Liver (tissue), 9 donors: ENCODE results near the gene PROZ. TPM values are rescaled to one million over a fixed set of nuclear protein-coding genes. Genes with fewer than 3 reads are reported as not detected.

Experiments used
- DNase-seq: peaks from one replicate; pipeline ENCODE4 v3.0.0-alpha.2; 2017; ENCODE audit warnings: low spot score
- H3K27ac ChIP-seq, 2 donors: one replicate each; pipeline ENCODE4 v1.7.0; 2013; ENCODE audit warnings: inconsistent platforms in 2 of 2, low read length in 2 of 2, control low read depth in 1 of 2, low read depth in 1 of 2, mild to moderate bottlenecking in 1 of 2
- H3K27me3 ChIP-seq, 4 donors: one replicate each; pipeline versions ENCODE4 v1.6.1 to v1.7.0; 2013; ENCODE audit warnings: low read length in 3 of 4, inconsistent platforms in 1 of 4, mild to moderate bottlenecking in 1 of 4, moderate library complexity in 1 of 4; ENCODE audit not compliant: control insufficient read depth in 4 of 4, insufficient read depth in 4 of 4
- H3K36me3 ChIP-seq, 4 donors: one replicate each; pipeline versions ENCODE4 v1.6.1 to v1.7.0; 2013; ENCODE audit warnings: low read length in 3 of 4, mild to moderate bottlenecking in 3 of 4, low read depth in 1 of 4, moderate library complexity in 1 of 4; ENCODE audit not compliant: control insufficient read depth in 4 of 4, insufficient read depth in 3 of 4
- H3K4me1 ChIP-seq, 4 donors: one replicate each; pipeline versions ENCODE4 v1.6.1 to v1.7.0; 2013; ENCODE audit warnings: low read length in 3 of 4, mild to moderate bottlenecking in 3 of 4, moderate library complexity in 1 of 4; ENCODE audit not compliant: control insufficient read depth in 4 of 4, insufficient read depth in 4 of 4
- H3K4me3 ChIP-seq, 3 donors: one replicate each; pipeline versions ENCODE4 v1.6.1 to v1.7.0; 2013; ENCODE audit warnings: low read length in 3 of 3, control low read depth in 1 of 3, low read depth in 1 of 3, mild to moderate bottlenecking in 1 of 3
- H3K9ac ChIP-seq, 2 donors: one replicate each; pipeline ENCODE4 v1.7.0; 2013; ENCODE audit warnings: low read length in 2 of 2, mild to moderate bottlenecking in 2 of 2, moderate library complexity in 2 of 2, control low read depth in 1 of 2, low read depth in 1 of 2
- H3K9me3 ChIP-seq, 4 donors: one replicate each; pipeline versions ENCODE4 v1.6.1 to v1.7.0; 2013; ENCODE audit warnings: low read length in 3 of 4; ENCODE audit not compliant: control insufficient read depth in 4 of 4
- ATF3 ChIP-seq: IDR thresholded peaks from 2 replicates; pipeline ENCODE4 v1.6.1; 2016; ENCODE audit warnings: antibody characterized with exemption
- EGR1 ChIP-seq, 2 donors: IDR thresholded peaks; 2 replicates each; pipeline ENCODE4 v1.6.1; 2016 to 2018; ENCODE audit warnings: antibody characterized with exemption in 2 of 2, low read depth in 2 of 2
- FOXA1 ChIP-seq: IDR thresholded peaks from 2 replicates; pipeline ENCODE4 v1.6.1; 2016; ENCODE audit warnings: antibody characterized with exemption
- FOXA2 ChIP-seq: IDR thresholded peaks from 2 replicates; pipeline ENCODE4 v1.6.1; 2016; ENCODE audit warnings: antibody characterized with exemption
- GABPA ChIP-seq, 2 donors: IDR thresholded peaks in 1 of 2; conservative IDR thresholded peaks in 1 of 2; 2 replicates each; pipeline ENCODE4 v1.6.1; 2016; ENCODE audit warnings: antibody characterized with exemption in 2 of 2, mild to moderate bottlenecking in 1 of 2, moderate library complexity in 1 of 2
- HNF4A ChIP-seq, 2 donors: conservative IDR thresholded peaks; 2 replicates each; pipeline ENCODE4 v1.6.1; 2016; ENCODE audit warnings: antibody characterized with exemption in 2 of 2, mild to moderate bottlenecking in 2 of 2
- HNF4G ChIP-seq: IDR thresholded peaks from 2 replicates; pipeline ENCODE4 v1.6.1; 2016; ENCODE audit warnings: antibody characterized with exemption
- JUND ChIP-seq, 2 donors: IDR thresholded peaks; 2 replicates each; pipeline ENCODE4 v1.6.1; 2016; ENCODE audit warnings: antibody characterized with exemption in 2 of 2
- NR2F2 ChIP-seq: IDR thresholded peaks from 2 replicates; pipeline ENCODE4 v1.6.1; 2016; ENCODE audit warnings: antibody characterized with exemption
- RAD21 ChIP-seq, 2 donors: IDR thresholded peaks; 2 replicates each; pipeline ENCODE4 v1.6.1; 2016; ENCODE audit warnings: antibody characterized with exemption in 2 of 2, mild to moderate bottlenecking in 2 of 2
- REST ChIP-seq: IDR thresholded peaks from 2 replicates; pipeline ENCODE4 v1.6.1; 2016; ENCODE audit warnings: antibody characterized with exemption, mild to moderate bottlenecking
- RXRA ChIP-seq, 2 donors: IDR thresholded peaks; 2 replicates each; pipeline ENCODE4 v1.6.1; 2017 to 2018; ENCODE audit warnings: antibody characterized with exemption in 2 of 2, mild to moderate bottlenecking in 1 of 2
- SP1 ChIP-seq: IDR thresholded peaks from 2 replicates; pipeline ENCODE4 v1.6.1; 2018; ENCODE audit warnings: antibody characterized with exemption, mild to moderate bottlenecking
- TAF1 ChIP-seq: conservative IDR thresholded peaks from 2 replicates; pipeline ENCODE4 v1.6.1; 2016; ENCODE audit warnings: antibody characterized with exemption, mild to moderate bottlenecking
- ZBTB33 ChIP-seq: IDR thresholded peaks from 2 replicates; pipeline ENCODE4 v1.6.1; 2016; ENCODE audit warnings: antibody characterized with exemption
- WGBS: extraction: QIAGEN DNeasy Blood & Tissue Kit; methylation state at CpG from one replicate; pipeline ENCODE4 v1.1.7; 2013; 5-methylcytosine and 5-hydroxymethylcytosine counted together
- polyA plus RNA-seq, 2 donors: library from polyadenylated mRNA; stranded (reverse) in 1 of 2; unstranded in 1 of 2; fragments of 200-250 nt in 1 of 2; fragments of >200 nt in 1 of 2; fragmentation: Nextera tagmentation in 1 of 2; extraction: Ambion mirVana in 1 of 2; gene quantifications; one replicate each; pipeline versions ENCODE4 v1.2.1 to v1.2.3, GENCODE V29; 2013 to 2015
- total RNA-seq, 2 donors: library from RNA; depleted of rRNA; stranded (reverse); fragments of >200 nt; gene quantifications; one replicate each; pipeline ENCODE4 v1.2.3, GENCODE V29; 2014
- TF ChIP-seq, protein P1 (sequence below): IDR thresholded peaks from 2 replicates; pipeline ENCODE4 v1.6.1; 2016; ENCODE audit warnings: antibody characterized with exemption
- TF ChIP-seq, protein P2 (sequence below): fragments of 150-350 bp; IDR thresholded peaks from 2 replicates; pipeline ENCODE4 v1.5.1; 2017; ENCODE audit warnings: improper control_type of control experiment, low read depth, low read length; ENCODE audit not compliant: missing input control
- donor health status: healthy.
- donor health status: healthy.
- donor health status: healthy.
- donor health status: healthy.
- donor health status: healthy.

Gene PROZ
- total and polyA plus RNA-seq, 4 donors = 10.6 to 40.7 (median 30.3) TPM

DNA sequence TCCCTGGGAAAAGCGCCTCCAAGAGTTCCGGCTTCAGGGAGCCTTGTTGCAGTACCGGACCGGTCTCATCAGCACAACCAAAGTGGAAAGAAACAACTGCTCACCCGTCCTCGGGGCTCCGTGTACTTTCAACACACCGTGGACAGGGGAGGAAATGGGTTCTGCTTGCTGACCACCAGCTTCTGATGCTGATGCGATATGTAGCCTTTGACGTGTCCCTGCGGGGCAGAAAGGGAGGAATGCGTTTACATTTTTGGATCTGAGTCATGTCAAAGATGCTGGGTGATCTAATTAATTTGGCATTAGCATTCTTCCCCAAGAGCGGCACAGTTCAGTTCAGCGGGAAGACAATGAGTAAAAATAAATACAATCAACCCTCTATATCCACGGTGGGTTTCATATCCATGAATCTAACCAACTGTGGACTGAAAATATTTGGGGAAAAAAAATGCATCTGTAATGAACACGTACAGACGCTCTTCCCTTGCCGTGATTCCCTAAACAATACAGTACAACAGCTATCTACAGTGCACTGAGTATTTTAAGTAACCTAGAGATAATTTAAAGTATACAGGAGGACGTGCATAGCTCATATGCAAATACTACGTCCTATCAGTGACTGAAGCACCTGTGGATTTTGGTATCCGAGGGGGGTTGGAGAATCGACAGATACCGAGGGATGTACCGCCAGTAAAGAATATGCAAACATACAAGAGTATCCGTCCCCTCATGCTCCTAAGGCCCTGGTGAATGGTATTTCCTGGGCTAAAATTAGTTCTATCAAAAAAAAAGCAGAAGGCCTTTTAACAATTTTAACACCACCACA, 19.8 kb downstream of the PROZ start:
- Histone ChIP-seq H3K27me3 (no peaks in the 10 kb centered on the region), H3K36me3 (peaks cover 19 to 70% (median 51%) of the 10 kb centered on the region in 4 donors), H3K4me3 (no peak overlapping the region), H3K4me1 (no peaks in the 10 kb centered on the region), H3K27ac (no peak overlapping the region), H3K9me3 (no peaks in the 10 kb centered on the region), H3K9ac (no peak overlapping the region)
- no peak for DNase-seq
- WGBS = 88% methylated on average over 25 of the region's 25 CpGs
- TF ChIP-seq FOXA1 = no peak
- TF ChIP-seq EGR1 (IDR thresholded peaks at IDR 0.05; ENCODE audit: low read depth in 2 of 2) = no peak
- TF ChIP-seq, protein P1, sequence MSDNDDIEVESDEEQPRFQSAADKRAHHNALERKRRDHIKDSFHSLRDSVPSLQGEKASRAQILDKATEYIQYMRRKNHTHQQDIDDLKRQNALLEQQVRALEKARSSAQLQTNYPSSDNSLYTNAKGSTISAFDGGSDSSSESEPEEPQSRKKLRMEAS = no peak
- TF ChIP-seq NR2F2 = no peak
- TF ChIP-seq, protein P2, sequence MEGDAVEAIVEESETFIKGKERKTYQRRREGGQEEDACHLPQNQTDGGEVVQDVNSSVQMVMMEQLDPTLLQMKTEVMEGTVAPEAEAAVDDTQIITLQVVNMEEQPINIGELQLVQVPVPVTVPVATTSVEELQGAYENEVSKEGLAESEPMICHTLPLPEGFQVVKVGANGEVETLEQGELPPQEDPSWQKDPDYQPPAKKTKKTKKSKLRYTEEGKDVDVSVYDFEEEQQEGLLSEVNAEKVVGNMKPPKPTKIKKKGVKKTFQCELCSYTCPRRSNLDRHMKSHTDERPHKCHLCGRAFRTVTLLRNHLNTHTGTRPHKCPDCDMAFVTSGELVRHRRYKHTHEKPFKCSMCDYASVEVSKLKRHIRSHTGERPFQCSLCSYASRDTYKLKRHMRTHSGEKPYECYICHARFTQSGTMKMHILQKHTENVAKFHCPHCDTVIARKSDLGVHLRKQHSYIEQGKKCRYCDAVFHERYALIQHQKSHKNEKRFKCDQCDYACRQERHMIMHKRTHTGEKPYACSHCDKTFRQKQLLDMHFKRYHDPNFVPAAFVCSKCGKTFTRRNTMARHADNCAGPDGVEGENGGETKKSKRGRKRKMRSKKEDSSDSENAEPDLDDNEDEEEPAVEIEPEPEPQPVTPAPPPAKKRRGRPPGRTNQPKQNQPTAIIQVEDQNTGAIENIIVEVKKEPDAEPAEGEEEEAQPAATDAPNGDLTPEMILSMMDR = no peak
- no peak for TF ChIP-seq GABPA (IDR thresholded peaks at IDR 0.05 in 1 of 2, conservative IDR thresholded peaks at IDR 0.05 in 1 of 2)
- no peak for TF ChIP-seq REST
- no peak for TF ChIP-seq HNF4G
- no peak for TF ChIP-seq HNF4A (conservative IDR thresholded peaks at IDR 0.05)
- no peak for TF ChIP-seq TAF1
- no peak for TF ChIP-seq FOXA2
- no peak for TF ChIP-seq SP1
- no peak for TF ChIP-seq ATF3
- no peak for TF ChIP-seq ZBTB33
- no peak for TF ChIP-seq JUND (IDR thresholded peaks at IDR 0.05)

GRCh38 chr13:113178896-113179167, 20.4 kb downstream of the PROZ start:
- WGBS = 89% methylated on average over 3 of the region's 3 CpGs
- DNase-seq = no peak
- no peaks in the 10 kb centered on the region for H3K9me3 ChIP-seq
- H3K36me3 ChIP-seq = peaks cover 19 to 74% (median 54%) of the 10 kb centered on the region in 4 donors
- H3K4me1 ChIP-seq = peaks cover 0 to 5% (median 0%) of the 10 kb centered on the region in 4 donors
- H3K27ac ChIP-seq = no peak overlapping the region
- H3K9ac ChIP-seq = no peak overlapping the region
- no peak for TF ChIP-seq REST
- no peak for TF ChIP-seq GABPA (IDR thresholded peaks at IDR 0.05 in 1 of 2, conservative IDR thresholded peaks at IDR 0.05 in 1 of 2)
- TF ChIP-seq RAD21 (IDR thresholded peaks at IDR 0.05) = no peak
- TF ChIP-seq ZBTB33 = no peak
- TF ChIP-seq EGR1 (IDR thresholded peaks at IDR 0.05; ENCODE audit: low read depth in 2 of 2) = no peak
- TF ChIP-seq RXRA (IDR thresholded peaks at IDR 0.05) = no peak
- TF ChIP-seq TAF1 = no peak
- no peak for TF ChIP-seq SP1
- no peaks in the 10 kb centered on the region for H3K27me3 ChIP-seq
- H3K4me3 ChIP-seq = no peak overlapping the region
